ENCODE data around the gene SPRY1.

SPRY1 gene

GRCh38 chr4:123380728-123381716, 15.6 kb upstream of the SPRY1 start:
- no peak overlapping the region for H3K27ac ChIP-seq
- no peak for TF ChIP-seq CTCF (conservative IDR thresholded peaks at IDR 0.05)

- no peak overlapping the region for H3K27ac ChIP-seq
- TF ChIP-seq CTCF (conservative IDR thresholded peaks at IDR 0.05) = no peak
Observed at GRCh38 chr4:123381996-123382395, 14.6 kb upstream of the SPRY1 start.

- no peak for TF ChIP-seq CTCF (conservative IDR thresholded peaks at IDR 0.05)
Observed at GRCh38 chr4:123383566-123383965, 13.0 kb upstream of the SPRY1 start.

GRCh38 chr4:123386609-123387008, 10.0 kb upstream of the SPRY1 start:
- H3K27ac ChIP-seq = peak overlapping the region; percentile 94
- no peak for TF ChIP-seq CTCF (conservative IDR thresholded peaks at IDR 0.05)

More at GRCh38 chr4:123383566-123383965, 13.0 kb upstream of the SPRY1 start:
- H3K27ac ChIP-seq = no peak overlapping the region; the same call in 1 of the 2 replicates

GRCh38 chr4:123390846-123391456, 5.6 kb upstream of the SPRY1 start:
- peak overlapping the region; percentile 45 for H3K27ac ChIP-seq
- peak; percentile 71 for TF ChIP-seq CTCF (conservative IDR thresholded peaks at IDR 0.05)

GRCh38 chr4:123393721-123394120, 2.9 kb upstream of the SPRY1 start:
- TF ChIP-seq CTCF (conservative IDR thresholded peaks at IDR 0.05) = no peak

More at GRCh38 chr4:123393721-123394120, 2.9 kb upstream of the SPRY1 start:
- no peak overlapping the region; the same call in 1 of the 2 replicates for H3K27ac ChIP-seq
